A549 (cell line): ENCODE measurements around the gene C14orf39.

Experiments used
- CHD2 ChIP-seq: fragments of 150-350 bp; IDR thresholded peaks from 2 replicates; pipeline ENCODE4 v1.6.1; 2014; ENCODE audit warnings: low read length; ENCODE audit not compliant: partially characterized antibody
- JUNB ChIP-seq: fragments of >200 bp; sonication (Bioruptor Twin); formaldehyde crosslinking; IDR thresholded peaks from 2 replicates; pipeline ENCODE4 v1.6.1; 2016

GRCh38 chr14:60532442-60532841 lies 46.6 kb upstream of the C14orf39 start:
- TF ChIP-seq JUNB (no peak), CHD2 (no peak)
